Pancreas (tissue), 10 donors: ENCODE data around the gene DSCAM. TPM values are rescaled to one million over a fixed set of nuclear protein-coding genes. Genes with fewer than 3 reads are reported as not detected.

Experiments used
- ATAC-seq, 4 donors: fragments of 200-7000 bp; cut with Tn5 transposase; one replicate each; pipeline versions ENCODE4 v1.8.0 to v1.9.1; 2020; ENCODE audit warnings: mild to moderate bottlenecking in 4 of 4, moderate library complexity in 4 of 4
- DNase-seq, 6 donors: peaks; one replicate each; pipeline ENCODE4 v3.0.0-alpha.2; 2020
- FAIRE-seq: peaks from 2 replicates; lab custom pipeline; 2012; peaks lifted over from hg19 to GRCh38; lab: Jason Lieb, UNC
- H3K27ac ChIP-seq, 4 donors: fragments of 200-600 bp; sonication (generic); 1 replicate in 3 of 4; 2 replicates in 1 of 4; pipeline versions ENCODE4 v1.5.0 to v1.8.0; 2020
- H3K27me3 ChIP-seq, 4 donors: fragments of 200-600 bp; one replicate each; pipeline ENCODE4 v1.8.0; 2021
- H3K36me3 ChIP-seq, 3 donors: fragments of 200-600 bp; sonication (generic) in 1 of 3; one replicate each; pipeline versions ENCODE4 v1.5.0 to v1.8.0; 2020 to 2021
- H3K4me1 ChIP-seq, 3 donors: fragments of 200-600 bp; one replicate each; pipeline ENCODE4 v1.8.0; 2021
- H3K4me3 ChIP-seq, 4 donors: fragments of 200-600 bp; sonication (generic) in 2 of 4; one replicate each; pipeline versions ENCODE4 v1.5.0 to v1.8.0; 2020 to 2021
- H3K9me3 ChIP-seq, 4 donors: fragments of 200-600 bp; one replicate each; pipeline ENCODE4 v1.8.0; 2021
- CTCF ChIP-seq, 4 donors: fragments of 200-600 bp; sonication (generic) in 3 of 4; IDR thresholded peaks; one replicate each; pipeline versions ENCODE4 v1.5.0 to v1.8.0; 2021; ENCODE audit warnings: antibody characterized with exemption in 4 of 4
- WGBS, 2 donors: extraction: QIAGEN DNeasy Blood & Tissue Kit; methylation state at CpG; one replicate each; pipeline ENCODE4 v1.1.7; 2013; 5-methylcytosine and 5-hydroxymethylcytosine counted together
- intact Hi-C, 3 donors: fragments of 100-400 bp; cut with DNase I; formaldehyde crosslinking; loops; one replicate each; pipeline versions ENCODE4 v1.11.1 to v1.14.2; 2022
- polyA plus RNA-seq, 2 donors: library from polyadenylated mRNA; stranded (reverse); fragments of 200-250 nt; gene quantifications; one replicate each; pipeline ENCODE4 v1.2.3, GENCODE V29; 2013
- total RNA-seq, 6 donors: library from RNA; stranded (reverse); fragmentation: NEBNext Ultra II Directional in 4 of 6; extraction: Animal tissue kit (Norgen Biotek cat#: 25700) in 4 of 6; gene quantifications; one replicate each; pipeline versions ENCODE4 v1.2.1 to v1.2.4, GENCODE V29; 2021 to 2023
- donor health status: healthy with polysubstance abuse.
- donor health status: DM: no; HTN: no; CAD: no; lungs with moderate emphysema.
- donor health status: DM: no; HTN: no; CAD: no.
- donor health status: control.
- donor health status: control.
- donor health status: Bipolar disorder and iron deficiency.
- donor health status: DM: yes; HTN: yes; CAD: no.
- donor health status: DM: no; HTN: no; CAD: no.
- donor health status: DM: no; HTN: no; CAD: no.
- donor health status: DM: yes; HTN: yes; CAD: no.

DSCAM gene
- total and polyA plus RNA-seq, 8 donors, result 0.05 to 0.77 (median 0.14) TPM

GRCh38 chr21:40425981-40426380 lies 421.0 kb downstream of the DSCAM start:
- no peak overlapping the region for H3K27ac ChIP-seq
- no peaks in the 10 kb centered on the region for H3K9me3 ChIP-seq
- H3K4me3 ChIP-seq, result no peak overlapping the region
- 15 to 39% methylated on average over 1 of the region's 1 CpG for WGBS, 2 donors
- no peak for FAIRE-seq
- no peaks in the 10 kb centered on the region for H3K27me3 ChIP-seq
- no peaks in the 10 kb centered on the region for H3K4me1 ChIP-seq
- intact Hi-C loops, result no loop called here
- no peaks in the 10 kb centered on the region for H3K36me3 ChIP-seq
- TF ChIP-seq CTCF (IDR thresholded peaks at IDR 0.05), result no peak
- no peak for ATAC-seq
- no peak for DNase-seq

GRCh38 chr21:40422896-40423635 lies 423.9 kb downstream of the DSCAM start:
- peaks cover 0 to 11% (median 0%) of the 10 kb centered on the region in 4 donors for H3K27me3 ChIP-seq
- no peak overlapping the region for H3K27ac ChIP-seq
- intact Hi-C loops, result no loop called here
- no peak for DNase-seq
- no peaks in the 10 kb centered on the region for H3K4me1 ChIP-seq
- no peaks in the 10 kb centered on the region for H3K9me3 ChIP-seq
- 53 to 62% methylated on average over 12 of the region's 12 CpGs for WGBS, 2 donors
- no peaks in the 10 kb centered on the region for H3K36me3 ChIP-seq
- no peak for TF ChIP-seq CTCF (IDR thresholded peaks at IDR 0.05)
- peak in 2 of 4 donors; percentile 57 to 62 for ATAC-seq
- no peak overlapping the region for H3K4me3 ChIP-seq
- no peak for FAIRE-seq

GRCh38 chr21:40421121-40421520 lies 425.8 kb downstream of the DSCAM start:
- 54 to 61% methylated on average over 4 of the region's 4 CpGs for WGBS, 2 donors
- intact Hi-C loops, result no loop called here
- no peak for DNase-seq
- TF ChIP-seq CTCF (IDR thresholded peaks at IDR 0.05), result no peak
- no peak for ATAC-seq
- Histone ChIP-seq H3K4me1 (no peaks in the 10 kb centered on the region), H3K4me3 (no peak overlapping the region), H3K36me3 (no peaks in the 10 kb centered on the region), H3K27ac (no peak overlapping the region), H3K27me3 (peaks cover 0 to 12% (median 4%) of the 10 kb centered on the region in 4 donors), H3K9me3 (no peaks in the 10 kb centered on the region)
- no peak for FAIRE-seq

GRCh38 chr21:40416572-40416971 lies 430.4 kb downstream of the DSCAM start:
- ATAC-seq (no peak), DNase-seq (no peak), FAIRE-seq (no peak)

More at GRCh38 chr21:40416572-40416971, 430.4 kb downstream of the DSCAM start:
- no peaks in the 10 kb centered on the region for H3K36me3 ChIP-seq
- H3K4me1 ChIP-seq, result no peaks in the 10 kb centered on the region
- H3K4me3 ChIP-seq, result no peak overlapping the region
- no peaks in the 10 kb centered on the region for H3K9me3 ChIP-seq
- H3K27me3 ChIP-seq, result peaks cover 0 to 18% (median 4%) of the 10 kb centered on the region in 4 donors
- TF ChIP-seq CTCF (IDR thresholded peaks at IDR 0.05), result no peak
- no peak overlapping the region for H3K27ac ChIP-seq
- intact Hi-C loops, result no loop called here
